Activated CD4-positive, alpha-beta T cell treated with anti-CD3 and anti-CD28 coated beads, Interleukin-2, amount 50 U/mL, for 1 hour (primary cell): ENCODE data around the gene RBFOX2.
"Not testable (repeated sequence)": the region's sequence is repeated elsewhere in the genome, so short reads cannot be mapped to it uniquely, and the experiment has no call there.

ENCODE experiments used
- DNase-seq: peaks from one replicate; pipeline ENCODE4 v3.0.0-alpha.2; 2020

RBFOX2 gene

GRCh38 chr22:35752863-35753189 lies 275.8 kb downstream of the RBFOX2 start:
- DNase-seq = no peak

- DNase-seq = no peak
These were observed 276.4 kb downstream of the RBFOX2 start for GRCh38 chr22:35752006-35752862.

DNA sequence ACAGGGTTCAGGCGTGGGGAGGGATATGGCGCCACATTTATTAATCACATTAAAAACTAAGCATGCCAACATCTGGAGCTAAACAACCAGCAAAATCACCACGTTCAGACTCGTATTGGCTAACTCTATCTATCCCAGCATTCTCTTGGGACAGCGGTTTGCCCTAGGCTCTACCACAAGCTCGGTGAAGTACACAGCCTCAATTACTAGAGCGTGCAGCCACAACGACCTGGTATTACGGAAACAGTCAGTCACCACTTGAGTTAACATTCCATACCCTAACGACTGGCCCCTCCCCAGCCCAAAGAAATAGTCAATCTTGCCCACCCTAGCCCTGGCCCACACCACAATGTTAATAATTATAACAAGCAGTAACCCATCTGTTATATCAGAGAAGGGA lies 278.8 kb downstream of the RBFOX2 start:
- no peak for DNase-seq

- no peak for DNase-seq
These were observed 281.5 kb downstream of the RBFOX2 start for GRCh38 chr22:35746946-35747703.

DNA sequence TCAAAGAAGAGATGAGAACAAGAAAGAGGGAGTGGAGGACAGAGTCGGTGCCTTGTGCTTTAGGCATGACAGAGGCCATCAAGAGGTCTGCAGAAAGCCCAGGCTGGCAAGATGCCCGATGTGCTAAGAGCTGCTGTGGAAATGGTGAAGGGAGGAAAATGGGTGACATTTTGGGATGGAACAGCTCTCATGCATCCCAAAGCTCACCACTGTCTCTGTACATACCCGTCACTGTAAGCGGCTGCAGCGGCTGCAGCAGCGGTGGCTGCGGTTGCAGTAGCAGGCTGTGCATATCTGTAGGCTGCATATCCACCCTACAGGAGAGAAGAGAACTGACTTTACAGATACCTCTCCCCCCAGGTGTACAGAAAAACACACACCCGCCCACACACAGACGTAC lies 282.4 kb downstream of the RBFOX2 start:
- DNase-seq = no peak

DNA sequence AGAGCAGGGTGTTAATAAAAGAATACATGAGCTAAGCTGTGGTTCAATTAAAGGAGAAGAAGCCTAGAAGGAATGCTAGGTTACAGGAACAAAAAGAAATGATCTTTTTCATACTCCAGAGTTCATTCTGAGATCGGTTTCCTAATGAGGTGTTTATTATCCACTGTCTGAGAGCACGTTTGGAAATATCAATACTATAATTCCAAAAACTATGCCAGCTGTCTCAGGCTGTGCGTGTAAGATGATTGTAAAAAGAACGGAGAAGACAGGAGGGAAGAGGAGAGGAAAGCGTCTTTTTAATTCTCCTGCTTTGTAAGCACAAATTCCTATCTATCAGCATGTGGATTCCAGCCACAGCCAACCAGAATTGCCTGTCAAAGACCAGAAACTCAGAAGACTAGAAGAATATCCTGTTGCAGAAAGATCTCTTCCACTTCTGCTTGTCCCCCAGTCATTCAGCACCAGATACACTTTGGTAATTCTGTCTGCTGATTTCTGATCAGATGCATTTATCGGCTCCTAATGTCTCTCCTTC lies 285.2 kb downstream of the RBFOX2 start:
- DNase-seq = no peak

DNA sequence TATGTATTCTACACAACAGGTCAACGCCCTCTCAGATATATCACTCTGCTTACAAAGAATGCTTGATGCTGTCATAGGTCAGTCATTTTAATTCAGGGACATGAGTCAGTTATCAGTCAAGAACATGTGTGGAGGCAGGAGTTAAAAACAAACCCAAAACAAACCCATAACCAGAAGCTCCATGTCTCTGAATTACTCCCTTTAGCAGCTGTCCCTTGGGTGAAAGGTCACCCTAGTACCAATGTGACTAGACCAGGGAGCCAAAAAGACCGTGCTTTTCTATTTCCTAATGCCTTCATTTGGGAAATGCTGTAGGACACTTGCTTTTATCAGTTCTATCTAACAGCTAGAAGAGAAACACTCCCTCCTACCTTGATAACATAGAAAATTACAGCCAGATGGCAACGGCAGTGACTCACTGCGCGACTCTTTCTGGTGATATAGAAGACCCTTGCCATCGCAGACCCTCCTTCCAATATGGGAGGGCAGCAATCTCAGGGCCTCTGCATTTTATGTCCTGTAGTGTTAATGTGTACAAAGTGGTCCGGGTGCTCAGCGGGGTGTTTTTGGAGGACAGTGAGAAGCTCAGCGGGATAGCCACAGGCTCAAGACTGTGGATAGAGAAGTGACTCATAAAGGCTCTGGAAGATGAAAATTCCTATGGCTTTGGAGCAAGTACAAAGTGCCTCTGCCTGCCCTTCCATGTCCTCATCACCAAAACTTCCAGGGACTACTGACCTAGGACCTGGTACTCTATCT lies 286.1 kb downstream of the RBFOX2 start:
- no peak for DNase-seq

GRCh38 chr22:35740616-35741015 lies 288.0 kb downstream of the RBFOX2 start:
- DNase-seq = no peak

DNA sequence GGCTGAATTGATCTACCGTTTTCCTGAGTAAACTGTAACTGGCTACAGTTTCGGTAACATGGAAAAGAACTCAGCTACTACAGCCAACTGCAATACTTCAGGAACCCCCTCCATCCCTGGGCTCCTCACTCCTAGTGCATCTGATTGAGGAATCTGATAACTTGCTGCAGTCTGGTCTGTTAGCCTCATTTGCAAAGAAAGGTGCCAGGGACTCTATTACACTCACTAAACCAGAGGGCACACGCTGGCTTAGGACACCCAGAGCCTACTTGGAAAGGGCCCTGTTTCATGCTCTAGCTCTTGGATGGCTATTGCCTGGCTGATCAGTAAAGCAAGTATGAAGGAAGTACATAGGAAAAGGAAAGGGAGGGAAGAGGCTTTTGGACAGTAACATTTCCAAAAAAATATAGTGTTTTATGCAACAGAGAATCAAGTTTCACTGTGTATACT lies 288.7 kb downstream of the RBFOX2 start:
- no peak for DNase-seq

DNA sequence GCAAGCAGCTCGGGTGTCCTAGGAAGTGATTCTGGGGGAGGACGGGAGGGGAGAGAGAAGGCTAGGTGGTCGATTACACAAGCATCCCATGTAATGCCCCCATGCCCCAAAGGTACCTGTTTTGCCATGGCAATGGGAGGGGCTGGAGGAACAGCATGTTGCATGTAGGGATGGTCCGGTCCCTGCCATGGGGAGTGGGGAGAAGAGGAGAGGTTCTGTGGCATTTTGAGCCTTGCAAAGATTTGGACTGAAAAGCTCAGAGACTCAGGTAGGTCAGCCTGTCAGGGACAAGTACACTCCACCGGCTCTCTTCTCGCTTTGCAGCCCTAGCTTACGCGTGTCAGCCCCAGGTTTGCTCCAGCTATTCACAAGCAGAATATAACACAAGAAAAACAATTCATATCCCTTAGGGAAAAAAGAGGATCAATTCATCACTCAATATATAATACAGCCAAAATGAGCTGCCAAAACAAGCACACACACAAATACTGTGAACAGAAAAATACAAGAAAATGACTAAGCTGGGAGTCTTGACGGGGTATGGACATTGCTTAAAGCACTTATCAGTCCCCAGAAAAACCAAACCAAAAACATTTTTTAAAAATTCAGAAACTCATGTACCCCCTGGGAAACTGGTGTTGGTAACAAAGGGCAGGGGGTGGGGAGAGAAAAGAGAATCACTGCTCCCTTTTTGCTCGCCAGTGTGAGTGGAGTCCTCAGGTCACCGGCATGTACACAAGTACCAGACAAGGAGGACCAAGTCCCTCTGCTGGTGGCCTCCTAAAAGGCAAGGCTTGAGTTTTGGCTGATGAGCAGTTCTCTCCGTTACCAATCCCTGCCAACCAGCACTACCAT lies 289.3 kb downstream of the RBFOX2 start:
- no peak for DNase-seq

- not testable (repeated sequence) for DNase-seq
These were observed 290.7 kb downstream of the RBFOX2 start for GRCh38 chr22:35737886-35738285.

DNA sequence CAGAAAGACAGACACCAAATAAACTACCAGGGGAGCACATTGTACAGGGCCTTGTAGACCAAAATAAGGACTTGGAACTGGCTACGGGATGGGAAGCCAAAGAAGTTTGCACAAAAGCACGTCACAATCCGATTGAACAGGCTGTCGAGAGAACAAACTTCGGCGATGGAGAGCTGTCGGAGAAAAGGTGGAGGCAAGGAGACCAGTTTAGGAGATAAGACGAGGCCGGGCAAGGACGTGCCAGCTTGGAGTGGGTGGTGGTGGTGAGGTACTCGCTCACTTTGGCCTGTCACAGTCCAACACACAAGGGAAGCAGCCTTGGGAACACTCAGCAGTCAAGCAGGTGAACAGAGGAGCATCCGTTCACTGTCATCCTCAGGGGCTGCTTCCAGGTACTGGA lies 291.9 kb downstream of the RBFOX2 start:
- no peak for DNase-seq

DNA sequence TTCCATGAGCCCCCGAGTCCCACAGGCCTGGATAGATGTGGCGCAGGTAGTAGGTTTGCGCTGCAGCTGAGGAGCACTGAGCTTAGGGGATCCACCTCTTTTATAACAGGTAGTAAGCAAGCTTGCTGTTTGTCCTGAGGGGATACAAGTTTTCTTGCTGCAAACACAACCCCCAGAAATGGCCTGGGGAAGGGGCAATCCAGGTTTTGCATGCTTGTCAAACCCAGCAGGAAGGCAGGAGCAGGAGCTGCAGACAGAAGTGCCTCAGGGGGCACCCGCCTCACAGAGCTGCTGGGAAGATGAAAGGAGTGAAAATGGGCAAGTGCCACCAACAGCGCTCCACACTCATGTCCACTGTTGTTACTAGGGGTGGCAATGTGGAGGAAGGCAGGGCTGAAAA lies 292.5 kb downstream of the RBFOX2 start:
- DNase-seq = no peak

- DNase-seq = no peak
These were observed 293.1 kb downstream of the RBFOX2 start for GRCh38 chr22:35735542-35735941.

DNA sequence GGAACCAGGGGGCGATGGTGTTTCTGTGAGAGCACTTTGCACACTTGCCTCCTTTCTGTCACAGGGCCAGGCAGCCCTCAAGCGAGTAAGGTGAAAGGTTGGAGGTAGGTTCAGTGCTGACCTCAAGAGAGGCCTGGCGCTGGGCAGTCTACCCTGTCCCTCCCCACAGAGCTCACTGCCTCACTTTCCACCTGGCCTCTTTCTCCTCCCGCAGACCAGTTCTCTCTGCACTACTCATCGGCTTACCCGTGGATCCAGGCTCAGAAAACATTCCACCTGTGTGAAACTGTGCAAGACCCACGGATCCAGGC lies 294.2 kb downstream of the RBFOX2 start:
- DNase-seq = no peak

GRCh38 chr22:35733791-35734516 lies 294.7 kb downstream of the RBFOX2 start:
- DNase-seq = no peak

- DNase-seq = no peak
These were observed 295.6 kb downstream of the RBFOX2 start for GRCh38 chr22:35733036-35733435.

DNA sequence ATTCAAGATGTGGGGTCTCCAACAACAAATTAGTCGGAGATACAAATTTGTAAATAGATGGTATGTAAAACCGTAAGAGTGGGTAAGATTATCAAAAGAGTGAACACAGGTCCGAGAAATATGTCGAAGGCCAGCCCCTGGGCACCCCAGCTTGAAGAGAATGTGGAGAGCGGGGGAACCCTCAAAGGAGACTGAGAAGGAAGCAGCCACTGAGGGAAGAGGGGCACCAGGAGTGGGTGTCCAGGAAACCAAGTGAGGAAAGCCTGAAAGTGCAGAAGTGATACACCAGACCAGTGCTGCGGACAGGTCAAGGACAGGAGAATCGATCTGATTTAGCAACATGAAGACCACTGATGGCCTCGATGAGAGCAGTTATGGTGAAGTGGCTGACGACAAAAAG lies 296.5 kb downstream of the RBFOX2 start:
- DNase-seq = no peak

DNA sequence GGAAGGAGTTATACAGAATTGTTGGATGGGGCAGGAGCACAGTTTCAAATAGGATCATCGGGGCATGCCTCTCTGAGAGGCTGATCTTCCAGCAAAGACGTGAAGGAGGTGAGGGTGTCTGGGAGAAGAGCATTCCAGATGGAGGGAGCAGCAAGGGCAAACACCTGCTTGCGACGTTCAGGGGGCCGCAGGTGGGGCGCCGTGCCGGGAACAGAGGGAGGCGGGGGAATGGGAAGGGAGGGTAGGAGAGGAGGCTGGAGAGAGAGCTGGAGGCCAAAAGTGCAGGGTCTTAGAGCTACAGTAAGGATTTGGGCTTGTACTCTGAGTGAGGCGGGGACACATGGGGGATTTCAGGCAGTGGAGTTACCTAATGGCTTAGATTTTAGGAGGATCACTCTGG lies 297.3 kb downstream of the RBFOX2 start:
- no peak for DNase-seq

DNA sequence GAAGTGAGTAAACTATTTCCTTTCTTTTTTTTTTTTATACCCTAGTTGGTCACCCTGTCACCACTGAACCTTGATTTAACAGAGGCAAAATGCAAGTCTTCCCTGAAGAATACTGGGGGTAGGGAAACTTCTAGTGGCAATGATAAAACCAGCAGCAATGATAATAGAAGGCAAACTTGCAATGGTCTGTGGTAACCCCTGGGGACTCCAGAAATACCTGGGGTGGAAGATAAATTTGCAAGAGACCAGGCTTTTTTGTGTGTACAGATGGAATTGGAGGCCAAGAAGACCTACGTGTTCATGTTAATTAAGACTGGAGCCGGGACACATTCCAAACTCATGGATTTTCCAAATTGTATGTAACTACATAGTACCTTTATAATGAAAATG lies 299.3 kb downstream of the RBFOX2 start:
- DNase-seq = no peak

DNA sequence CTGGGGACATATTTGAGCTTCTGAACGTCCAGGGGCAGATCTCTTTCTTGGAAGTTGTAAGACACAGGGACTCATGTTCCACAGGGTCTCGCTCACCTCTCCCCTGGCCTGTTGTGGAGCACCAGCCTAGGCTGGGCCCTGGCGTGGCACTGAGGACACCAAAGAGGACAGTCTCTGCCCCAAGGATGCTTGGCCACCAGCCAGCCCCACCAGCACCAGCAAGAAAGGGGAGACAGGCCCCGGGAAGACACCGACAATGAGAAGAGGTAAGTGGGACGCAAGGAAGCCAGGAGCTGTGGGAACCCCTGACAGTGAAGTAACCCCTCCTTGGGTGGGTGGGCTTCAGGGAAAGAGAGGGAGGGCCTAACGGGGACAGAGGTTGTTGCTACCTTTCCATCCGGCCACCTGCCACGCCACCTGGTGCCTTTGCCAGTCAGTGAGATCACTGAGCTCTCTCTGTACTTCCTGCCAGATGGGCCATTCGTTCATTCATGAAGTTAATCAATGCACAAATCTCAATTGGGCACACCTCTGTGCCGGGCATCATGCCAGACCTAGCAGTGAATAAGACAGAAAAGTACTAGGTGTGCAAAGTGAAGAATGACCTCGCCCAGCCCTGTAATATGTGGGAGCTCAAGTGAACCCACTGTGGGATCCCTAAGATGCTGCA lies 299.9 kb downstream of the RBFOX2 start:
- no peak for DNase-seq
